Liver (tissue), 9 donors: ENCODE measurements around the gene TSC1. TPM values are rescaled to one million over a fixed set of nuclear protein-coding genes. Genes with fewer than 3 reads are reported as not detected.

ENCODE experiments used
- DNase-seq: peaks from one replicate; pipeline ENCODE4 v3.0.0-alpha.2; 2017; ENCODE audit warnings: low spot score
- H3K27ac ChIP-seq, 2 donors: one replicate each; pipeline ENCODE4 v1.7.0; 2013; ENCODE audit warnings: inconsistent platforms in 2 of 2, low read length in 2 of 2, control low read depth in 1 of 2, low read depth in 1 of 2, mild to moderate bottlenecking in 1 of 2
- H3K27me3 ChIP-seq, 4 donors: one replicate each; pipeline versions ENCODE4 v1.6.1 to v1.7.0; 2013; ENCODE audit warnings: low read length in 3 of 4, inconsistent platforms in 1 of 4, mild to moderate bottlenecking in 1 of 4, moderate library complexity in 1 of 4; ENCODE audit not compliant: control insufficient read depth in 4 of 4, insufficient read depth in 4 of 4
- H3K36me3 ChIP-seq, 4 donors: one replicate each; pipeline versions ENCODE4 v1.6.1 to v1.7.0; 2013; ENCODE audit warnings: low read length in 3 of 4, mild to moderate bottlenecking in 3 of 4, low read depth in 1 of 4, moderate library complexity in 1 of 4; ENCODE audit not compliant: control insufficient read depth in 4 of 4, insufficient read depth in 3 of 4
- H3K4me1 ChIP-seq, 4 donors: one replicate each; pipeline versions ENCODE4 v1.6.1 to v1.7.0; 2013; ENCODE audit warnings: low read length in 3 of 4, mild to moderate bottlenecking in 3 of 4, moderate library complexity in 1 of 4; ENCODE audit not compliant: control insufficient read depth in 4 of 4, insufficient read depth in 4 of 4
- H3K4me3 ChIP-seq, 3 donors: one replicate each; pipeline versions ENCODE4 v1.6.1 to v1.7.0; 2013; ENCODE audit warnings: low read length in 3 of 3, control low read depth in 1 of 3, low read depth in 1 of 3, mild to moderate bottlenecking in 1 of 3
- H3K9ac ChIP-seq, 2 donors: one replicate each; pipeline ENCODE4 v1.7.0; 2013; ENCODE audit warnings: low read length in 2 of 2, mild to moderate bottlenecking in 2 of 2, moderate library complexity in 2 of 2, control low read depth in 1 of 2, low read depth in 1 of 2
- H3K9me3 ChIP-seq, 4 donors: one replicate each; pipeline versions ENCODE4 v1.6.1 to v1.7.0; 2013; ENCODE audit warnings: low read length in 3 of 4; ENCODE audit not compliant: control insufficient read depth in 4 of 4
- FOXA1 ChIP-seq: IDR thresholded peaks from 2 replicates; pipeline ENCODE4 v1.6.1; 2016; ENCODE audit warnings: antibody characterized with exemption
- HNF4G ChIP-seq: IDR thresholded peaks from 2 replicates; pipeline ENCODE4 v1.6.1; 2016; ENCODE audit warnings: antibody characterized with exemption
- JUND ChIP-seq, 2 donors: IDR thresholded peaks; 2 replicates each; pipeline ENCODE4 v1.6.1; 2016; ENCODE audit warnings: antibody characterized with exemption in 2 of 2
- NR2F2 ChIP-seq: IDR thresholded peaks from 2 replicates; pipeline ENCODE4 v1.6.1; 2016; ENCODE audit warnings: antibody characterized with exemption
- RAD21 ChIP-seq, 2 donors: IDR thresholded peaks; 2 replicates each; pipeline ENCODE4 v1.6.1; 2016; ENCODE audit warnings: antibody characterized with exemption in 2 of 2, mild to moderate bottlenecking in 2 of 2
- RXRA ChIP-seq, 2 donors: IDR thresholded peaks; 2 replicates each; pipeline ENCODE4 v1.6.1; 2017 to 2018; ENCODE audit warnings: antibody characterized with exemption in 2 of 2, mild to moderate bottlenecking in 1 of 2
- SP1 ChIP-seq: IDR thresholded peaks from 2 replicates; pipeline ENCODE4 v1.6.1; 2018; ENCODE audit warnings: antibody characterized with exemption, mild to moderate bottlenecking
- WGBS: extraction: QIAGEN DNeasy Blood & Tissue Kit; methylation state at CpG from one replicate; pipeline ENCODE4 v1.1.7; 2013; 5-methylcytosine and 5-hydroxymethylcytosine counted together
- polyA plus RNA-seq, 2 donors: library from polyadenylated mRNA; stranded (reverse) in 1 of 2; unstranded in 1 of 2; fragments of 200-250 nt in 1 of 2; fragments of >200 nt in 1 of 2; fragmentation: Nextera tagmentation in 1 of 2; extraction: Ambion mirVana in 1 of 2; gene quantifications; one replicate each; pipeline versions ENCODE4 v1.2.1 to v1.2.3, GENCODE V29; 2013 to 2015
- total RNA-seq, 2 donors: library from RNA; depleted of rRNA; stranded (reverse); fragments of >200 nt; gene quantifications; one replicate each; pipeline ENCODE4 v1.2.3, GENCODE V29; 2014
- TF ChIP-seq, protein P1 (sequence below): IDR thresholded peaks from 2 replicates; pipeline ENCODE4 v1.6.1; 2016; ENCODE audit warnings: antibody characterized with exemption, mild to moderate bottlenecking
- TF ChIP-seq, protein P2 (sequence below): IDR thresholded peaks from 2 replicates; pipeline ENCODE4 v1.6.1; 2016; ENCODE audit warnings: antibody characterized with exemption
- TF ChIP-seq, protein P3 (sequence below): IDR thresholded peaks from 2 replicates; pipeline ENCODE4 v1.6.1; 2016; ENCODE audit warnings: antibody characterized with exemption
- donor health status: healthy.
- donor health status: healthy.
- donor health status: healthy.
- donor health status: healthy.
- donor health status: healthy.

The TSC1 gene
- total and polyA plus RNA-seq, 4 donors: 4.6 to 33.5 (median 15.6) TPM

DNA sequence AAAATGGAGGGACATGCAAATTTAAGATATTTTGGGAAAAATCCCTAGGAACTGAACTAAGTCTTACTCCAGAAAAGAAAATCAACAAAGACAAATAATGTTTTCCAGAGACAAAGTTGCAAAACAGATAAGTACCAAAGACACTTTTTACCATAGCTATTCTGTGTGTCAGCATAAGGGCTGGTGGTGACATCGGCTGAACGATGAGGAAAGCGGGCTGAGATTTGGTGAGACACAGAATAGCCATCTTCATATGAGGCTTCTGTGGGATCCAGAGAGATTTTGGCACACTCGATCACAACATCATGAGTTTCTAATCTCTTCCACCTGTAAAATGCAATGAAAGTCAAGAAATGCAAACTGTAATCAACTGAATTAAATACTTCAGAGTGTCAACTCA is 32.3 kb downstream of the TSC1 start:
- 98% methylated on average over 4 of the region's 4 CpGs for WGBS
- Histone ChIP-seq H3K27me3 (no peaks in the 10 kb centered on the region), H3K4me1 (no peaks in the 10 kb centered on the region), H3K9ac (no peak overlapping the region), H3K27ac (no peak overlapping the region), H3K36me3 (peaks cover 11 to 46% (median 28%) of the 10 kb centered on the region in 4 donors), H3K4me3 (no peak overlapping the region), H3K9me3 (no peaks in the 10 kb centered on the region)
- no peak for DNase-seq
- no peak for TF ChIP-seq RAD21 (IDR thresholded peaks at IDR 0.05)
- TF ChIP-seq RXRA (IDR thresholded peaks at IDR 0.05): no peak
- no peak for TF ChIP-seq FOXA1
- TF ChIP-seq, protein P1, sequence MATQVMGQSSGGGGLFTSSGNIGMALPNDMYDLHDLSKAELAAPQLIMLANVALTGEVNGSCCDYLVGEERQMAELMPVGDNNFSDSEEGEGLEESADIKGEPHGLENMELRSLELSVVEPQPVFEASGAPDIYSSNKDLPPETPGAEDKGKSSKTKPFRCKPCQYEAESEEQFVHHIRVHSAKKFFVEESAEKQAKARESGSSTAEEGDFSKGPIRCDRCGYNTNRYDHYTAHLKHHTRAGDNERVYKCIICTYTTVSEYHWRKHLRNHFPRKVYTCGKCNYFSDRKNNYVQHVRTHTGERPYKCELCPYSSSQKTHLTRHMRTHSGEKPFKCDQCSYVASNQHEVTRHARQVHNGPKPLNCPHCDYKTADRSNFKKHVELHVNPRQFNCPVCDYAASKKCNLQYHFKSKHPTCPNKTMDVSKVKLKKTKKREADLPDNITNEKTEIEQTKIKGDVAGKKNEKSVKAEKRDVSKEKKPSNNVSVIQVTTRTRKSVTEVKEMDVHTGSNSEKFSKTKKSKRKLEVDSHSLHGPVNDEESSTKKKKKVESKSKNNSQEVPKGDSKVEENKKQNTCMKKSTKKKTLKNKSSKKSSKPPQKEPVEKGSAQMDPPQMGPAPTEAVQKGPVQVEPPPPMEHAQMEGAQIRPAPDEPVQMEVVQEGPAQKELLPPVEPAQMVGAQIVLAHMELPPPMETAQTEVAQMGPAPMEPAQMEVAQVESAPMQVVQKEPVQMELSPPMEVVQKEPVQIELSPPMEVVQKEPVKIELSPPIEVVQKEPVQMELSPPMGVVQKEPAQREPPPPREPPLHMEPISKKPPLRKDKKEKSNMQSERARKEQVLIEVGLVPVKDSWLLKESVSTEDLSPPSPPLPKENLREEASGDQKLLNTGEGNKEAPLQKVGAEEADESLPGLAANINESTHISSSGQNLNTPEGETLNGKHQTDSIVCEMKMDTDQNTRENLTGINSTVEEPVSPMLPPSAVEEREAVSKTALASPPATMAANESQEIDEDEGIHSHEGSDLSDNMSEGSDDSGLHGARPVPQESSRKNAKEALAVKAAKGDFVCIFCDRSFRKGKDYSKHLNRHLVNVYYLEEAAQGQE: no peak

DNA sequence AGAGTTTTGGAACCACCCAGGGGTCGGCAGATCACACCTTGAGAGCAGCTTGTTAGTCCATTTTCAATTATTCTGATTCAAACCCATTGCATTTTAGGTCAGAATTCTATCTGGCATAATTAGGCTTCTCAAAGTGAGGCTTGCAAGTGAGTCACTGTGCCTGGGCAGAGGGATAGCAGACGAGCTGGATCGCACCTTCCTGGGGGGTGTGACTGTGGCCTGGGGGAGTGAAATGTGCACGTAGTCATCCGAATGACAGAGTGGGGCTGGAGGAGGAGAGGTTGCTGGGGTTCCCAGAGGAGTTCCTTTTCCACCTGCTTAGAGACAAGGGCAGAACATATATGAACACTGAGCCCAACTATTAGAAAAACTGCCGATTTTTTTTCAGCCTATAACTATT is 34.0 kb downstream of the TSC1 start:
- TF ChIP-seq HNF4G (no peak), RAD21 (IDR thresholded peaks at IDR 0.05) (no peak), FOXA1 (no peak), NR2F2 (no peak), SP1 (no peak), JUND (IDR thresholded peaks at IDR 0.05) (no peak)
- TF ChIP-seq, protein P1: no peak
- TF ChIP-seq, protein P2, sequence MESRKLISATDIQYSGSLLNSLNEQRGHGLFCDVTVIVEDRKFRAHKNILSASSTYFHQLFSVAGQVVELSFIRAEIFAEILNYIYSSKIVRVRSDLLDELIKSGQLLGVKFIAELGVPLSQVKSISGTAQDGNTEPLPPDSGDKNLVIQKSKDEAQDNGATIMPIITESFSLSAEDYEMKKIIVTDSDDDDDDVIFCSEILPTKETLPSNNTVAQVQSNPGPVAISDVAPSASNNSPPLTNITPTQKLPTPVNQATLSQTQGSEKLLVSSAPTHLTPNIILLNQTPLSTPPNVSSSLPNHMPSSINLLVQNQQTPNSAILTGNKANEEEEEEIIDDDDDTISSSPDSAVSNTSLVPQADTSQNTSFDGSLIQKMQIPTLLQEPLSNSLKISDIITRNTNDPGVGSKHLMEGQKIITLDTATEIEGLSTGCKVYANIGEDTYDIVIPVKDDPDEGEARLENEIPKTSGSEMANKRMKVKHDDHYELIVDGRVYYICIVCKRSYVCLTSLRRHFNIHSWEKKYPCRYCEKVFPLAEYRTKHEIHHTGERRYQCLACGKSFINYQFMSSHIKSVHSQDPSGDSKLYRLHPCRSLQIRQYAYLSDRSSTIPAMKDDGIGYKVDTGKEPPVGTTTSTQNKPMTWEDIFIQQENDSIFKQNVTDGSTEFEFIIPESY: no peak
- TF ChIP-seq, protein P3, sequence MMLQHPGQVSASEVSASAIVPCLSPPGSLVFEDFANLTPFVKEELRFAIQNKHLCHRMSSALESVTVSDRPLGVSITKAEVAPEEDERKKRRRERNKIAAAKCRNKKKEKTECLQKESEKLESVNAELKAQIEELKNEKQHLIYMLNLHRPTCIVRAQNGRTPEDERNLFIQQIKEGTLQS: no peak
- DNase-seq: no peak
- H3K4me1 ChIP-seq: no peaks in the 10 kb centered on the region

More for the DNA sequence above, 34.0 kb downstream of the TSC1 start:
- no peak overlapping the region for H3K27ac ChIP-seq
- H3K9ac ChIP-seq: no peak overlapping the region
- no peaks in the 10 kb centered on the region for H3K27me3 ChIP-seq
- no peaks in the 10 kb centered on the region for H3K9me3 ChIP-seq
- peaks cover 11 to 56% (median 37%) of the 10 kb centered on the region in 4 donors for H3K36me3 ChIP-seq
- WGBS: 97% methylated on average over 6 of the region's 6 CpGs
- H3K4me3 ChIP-seq: no peak overlapping the region
